Hepatocyte (in vitro differentiated cells): ENCODE measurements around the gene ORC2. TPM values are rescaled to one million over a fixed set of nuclear protein-coding genes. Genes with fewer than 3 reads are reported as not detected.

Experiments
- DNase-seq: peaks from one replicate; pipeline ENCODE4 v3.0.0-alpha.2; 2016; ENCODE audit warnings: low spot score
- H2AFZ ChIP-seq: fragments of 200-600 bp; sonication (generic); 2 replicates; pipeline ENCODE4 v1.6.0; 2016; ENCODE audit warnings: antibody characterized with exemption, mild to moderate bottlenecking
- H3K27ac ChIP-seq: fragments of 200-600 bp; sonication (generic); 2 replicates; pipeline ENCODE4 v1.5.1; 2016; ENCODE audit warnings: mild to moderate bottlenecking
- H3K27me3 ChIP-seq: fragments of 200-600 bp; sonication (generic); 2 replicates; pipeline ENCODE4 v1.6.1; 2016
- H3K36me3 ChIP-seq: fragments of 200-600 bp; sonication (generic); replicated peaks from 2 replicates; pipeline ENCODE4 v1.5.1; 2016; ENCODE audit warnings: low read depth; ENCODE audit not compliant: insufficient read depth
- H3K4me1 ChIP-seq: fragments of 200-600 bp; sonication (generic); 2 replicates; pipeline ENCODE4 v1.5.1; 2016; ENCODE audit warnings: mild to moderate bottlenecking, moderate library complexity; ENCODE audit not compliant: insufficient read depth
- H3K4me2 ChIP-seq: fragments of 200-600 bp; sonication (generic); 2 replicates; pipeline ENCODE4 v1.6.0; 2016
- H3K4me3 ChIP-seq: fragments of 200-600 bp; sonication (generic); 2 replicates; pipeline ENCODE4 v1.5.1; 2016; ENCODE audit warnings: mild to moderate bottlenecking
- H3K79me2 ChIP-seq: fragments of 200-600 bp; sonication (generic); 2 replicates; pipeline ENCODE4 v1.6.0; 2017; ENCODE audit warnings: mild to moderate bottlenecking
- H3K9me2 ChIP-seq: fragments of 200-600 bp; sonication (generic); replicated peaks from 2 replicates; pipeline ENCODE4 v1.6.0; 2017; ENCODE audit warnings: mild to moderate bottlenecking; ENCODE audit not compliant: insufficient read depth
- H3K9me3 ChIP-seq: fragments of 200-600 bp; sonication (generic); 2 replicates; pipeline ENCODE4 v1.5.1; 2016; ENCODE audit warnings: low read depth, mild to moderate bottlenecking
- H4K20me1 ChIP-seq: fragments of 200-600 bp; sonication (generic); 2 replicates; pipeline ENCODE4 v1.6.0; 2016; ENCODE audit warnings: mild to moderate bottlenecking; ENCODE audit not compliant: insufficient read depth, poor library complexity, severe bottlenecking
- EZH2 ChIP-seq: fragments of 200-600 bp; sonication (generic); IDR thresholded peaks from 2 replicates; pipeline ENCODE4 v1.6.1; 2016; ENCODE audit warnings: antibody characterized with exemption, mild to moderate bottlenecking, borderline replicate concordance
- EZH2phosphoT487 ChIP-seq: fragments of 200-600 bp; sonication (generic); IDR thresholded peaks from one replicate; pipeline ENCODE4 v1.6.1; 2018; ENCODE audit warnings: antibody characterized with exemption, mild to moderate bottlenecking, low read depth, moderate library complexity; ENCODE audit not compliant: unreplicated experiment, severe bottlenecking
- WGBS: methylation state at CpG from one replicate; pipeline ENCODE4 v1.1.6; 2016; ENCODE audit warnings: low lambda C conversion rate; ENCODE audit errors: missing lambda C conversion rate; 5-methylcytosine and 5-hydroxymethylcytosine counted together
- polyA plus RNA-seq: library from polyadenylated mRNA; unstranded; fragments of >200 nt; fragmentation: Nextera tagmentation; extraction: Ambion mirVana; gene quantifications from 2 replicates; pipeline ENCODE4 v1.2.1, GENCODE V29; 2016
- total RNA-seq: library from RNA; depleted of rRNA; stranded (reverse); fragments of >200 nt; gene quantifications from 2 replicates; pipeline ENCODE4 v1.2.3, GENCODE V29; 2014
- TF ChIP-seq, protein P1 (sequence below): fragments of 200-600 bp; sonication (generic); IDR thresholded peaks from 2 replicates; pipeline ENCODE4 v1.5.1; 2016; ENCODE audit warnings: antibody characterized with exemption, mild to moderate bottlenecking; ENCODE audit not compliant: poor library complexity

ORC2 gene
- total and polyA plus RNA-seq, 2 experiments from 2014 or later: 11.4 to 18.1 TPM

DNA sequence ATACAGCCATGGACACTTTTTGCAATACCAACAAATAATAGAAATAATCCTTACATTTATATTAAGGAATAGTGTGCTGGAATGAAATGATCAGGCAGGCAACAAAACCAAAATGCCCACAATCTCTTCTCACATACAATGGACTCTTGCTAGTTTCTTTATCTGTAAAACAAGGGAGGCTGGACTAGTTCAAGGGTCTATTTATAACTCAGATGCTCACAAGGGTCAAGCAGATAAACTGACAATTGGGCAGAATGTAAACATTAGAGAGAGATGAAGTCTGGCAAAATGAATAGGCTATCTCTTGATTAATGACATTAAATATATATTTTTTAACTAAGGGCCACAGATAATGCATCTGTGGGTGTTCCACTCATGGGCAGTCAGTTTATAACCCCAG lies 86.0 kb downstream of the ORC2 start:
- H3K9me3 ChIP-seq: no peaks in the 10 kb centered on the region
- no peaks in the 10 kb centered on the region for H3K36me3 ChIP-seq
- TF ChIP-seq EZH2 (no peak), EZH2phosphoT487 (no peak)
- TF ChIP-seq, protein P1, sequence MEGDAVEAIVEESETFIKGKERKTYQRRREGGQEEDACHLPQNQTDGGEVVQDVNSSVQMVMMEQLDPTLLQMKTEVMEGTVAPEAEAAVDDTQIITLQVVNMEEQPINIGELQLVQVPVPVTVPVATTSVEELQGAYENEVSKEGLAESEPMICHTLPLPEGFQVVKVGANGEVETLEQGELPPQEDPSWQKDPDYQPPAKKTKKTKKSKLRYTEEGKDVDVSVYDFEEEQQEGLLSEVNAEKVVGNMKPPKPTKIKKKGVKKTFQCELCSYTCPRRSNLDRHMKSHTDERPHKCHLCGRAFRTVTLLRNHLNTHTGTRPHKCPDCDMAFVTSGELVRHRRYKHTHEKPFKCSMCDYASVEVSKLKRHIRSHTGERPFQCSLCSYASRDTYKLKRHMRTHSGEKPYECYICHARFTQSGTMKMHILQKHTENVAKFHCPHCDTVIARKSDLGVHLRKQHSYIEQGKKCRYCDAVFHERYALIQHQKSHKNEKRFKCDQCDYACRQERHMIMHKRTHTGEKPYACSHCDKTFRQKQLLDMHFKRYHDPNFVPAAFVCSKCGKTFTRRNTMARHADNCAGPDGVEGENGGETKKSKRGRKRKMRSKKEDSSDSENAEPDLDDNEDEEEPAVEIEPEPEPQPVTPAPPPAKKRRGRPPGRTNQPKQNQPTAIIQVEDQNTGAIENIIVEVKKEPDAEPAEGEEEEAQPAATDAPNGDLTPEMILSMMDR: no peak
- no peaks in the 10 kb centered on the region for H3K79me2 ChIP-seq
- no peak overlapping the region for H3K27ac ChIP-seq
- no peak for DNase-seq
- H3K4me2 ChIP-seq: no peak overlapping the region
- H3K27me3 ChIP-seq: no peaks in the 10 kb centered on the region
- H3K4me3 ChIP-seq: no peak overlapping the region
- H4K20me1 ChIP-seq: no peaks in the 10 kb centered on the region
- H2AFZ ChIP-seq: no peak overlapping the region
- no peaks in the 10 kb centered on the region for H3K9me2 ChIP-seq
- no peaks in the 10 kb centered on the region for H3K4me1 ChIP-seq

DNA sequence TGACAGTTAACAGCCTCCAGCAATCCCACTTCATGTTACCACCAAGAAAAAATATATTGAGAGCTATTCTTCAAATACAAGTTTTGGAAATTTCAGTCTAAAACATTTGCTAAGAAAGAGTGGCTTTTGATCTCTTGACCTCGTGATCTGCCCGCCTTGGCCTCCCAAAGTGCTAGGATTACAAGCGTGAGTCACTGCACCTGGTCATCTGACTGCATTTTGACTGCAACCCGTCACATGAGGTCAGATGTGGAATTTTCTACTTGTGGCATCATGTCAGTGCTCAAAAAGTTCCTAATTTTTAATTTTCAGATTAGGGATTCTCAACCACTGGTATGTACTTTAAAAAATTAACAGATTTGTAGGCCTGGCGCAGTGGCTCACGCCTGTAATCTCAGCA lies 89.9 kb downstream of the ORC2 start:
- H3K4me3 ChIP-seq: no peak overlapping the region
- 95% methylated on average over 6 of the region's 6 CpGs for WGBS
- no peaks in the 10 kb centered on the region for H3K36me3 ChIP-seq

DNA sequence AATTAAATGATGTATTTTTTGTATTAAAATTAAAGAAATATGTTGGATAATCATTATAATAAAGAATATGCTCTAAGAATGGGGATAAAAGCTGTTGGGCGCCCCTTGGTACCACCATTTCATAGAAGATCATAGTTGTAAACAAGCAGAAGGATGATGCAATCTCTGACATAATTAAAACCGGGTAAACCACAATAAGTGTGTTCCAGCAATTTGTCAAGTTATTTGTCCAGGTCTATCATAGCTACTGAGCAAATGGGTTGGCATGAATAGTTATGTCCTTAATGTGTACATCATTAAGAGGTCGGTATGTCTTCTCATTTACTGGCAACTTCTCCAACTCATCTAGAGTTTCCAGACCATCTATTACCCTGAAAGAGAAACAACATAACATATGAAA lies 92.3 kb downstream of the ORC2 start:
- Histone ChIP-seq H3K4me2 (no peak overlapping the region), H2AFZ (no peak overlapping the region), H3K27me3 (no peaks in the 10 kb centered on the region), H3K27ac (no peak overlapping the region), H3K79me2 (no peaks in the 10 kb centered on the region), H4K20me1 (no peaks in the 10 kb centered on the region), H3K4me1 (no peaks in the 10 kb centered on the region), H3K9me2 (no peaks in the 10 kb centered on the region), H3K36me3 (no peaks in the 10 kb centered on the region), H3K4me3 (no peak overlapping the region), H3K9me3 (no peaks in the 10 kb centered on the region)
- WGBS: 92% methylated on average over 3 of the region's 3 CpGs
- TF ChIP-seq EZH2phosphoT487 (no peak), EZH2 (no peak)
- TF ChIP-seq, protein P1: no peak
- DNase-seq: no peak

More for the DNA sequence above, 89.9 kb downstream of the ORC2 start:
- H3K4me1 ChIP-seq: no peaks in the 10 kb centered on the region
- H3K9me2 ChIP-seq: no peaks in the 10 kb centered on the region
- TF ChIP-seq EZH2 (no peak), EZH2phosphoT487 (no peak)
- TF ChIP-seq, protein P1: no peak
- no peak overlapping the region for H2AFZ ChIP-seq
- H3K9me3 ChIP-seq: no peaks in the 10 kb centered on the region
- no peak for DNase-seq
- no peak overlapping the region for H3K27ac ChIP-seq
- H3K4me2 ChIP-seq: no peak overlapping the region
- H4K20me1 ChIP-seq: no peaks in the 10 kb centered on the region
- no peaks in the 10 kb centered on the region for H3K27me3 ChIP-seq
- H3K79me2 ChIP-seq: no peaks in the 10 kb centered on the region

DNA sequence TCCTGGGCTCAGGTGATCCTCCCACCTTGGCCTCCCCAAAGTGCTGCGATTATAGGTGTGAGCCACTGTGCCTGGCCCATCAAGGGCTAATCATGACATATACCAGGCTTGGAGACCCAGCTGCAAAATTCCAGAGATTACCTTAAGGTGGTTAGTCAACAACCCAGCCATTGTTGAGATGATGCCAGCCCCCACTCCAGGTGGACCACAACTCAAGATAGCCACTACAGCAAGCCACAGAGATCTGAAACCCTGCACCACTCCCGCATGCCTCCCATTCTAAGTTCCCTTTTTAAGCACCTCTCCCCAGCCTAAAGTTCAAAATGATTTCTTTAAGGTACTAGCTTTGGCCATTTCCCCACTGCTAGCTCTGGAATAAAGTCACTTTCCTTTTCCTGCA lies 94.4 kb downstream of the ORC2 start:
- no peak overlapping the region for H3K4me3 ChIP-seq
- DNase-seq: no peak
- H3K36me3 ChIP-seq: no peaks in the 10 kb centered on the region
- H3K4me1 ChIP-seq: no peaks in the 10 kb centered on the region
- no peaks in the 10 kb centered on the region for H4K20me1 ChIP-seq
- no peak overlapping the region for H3K4me2 ChIP-seq
- no peak overlapping the region for H3K27ac ChIP-seq
- no peaks in the 10 kb centered on the region for H3K27me3 ChIP-seq
- H3K79me2 ChIP-seq: peaks cover 3% of the 10 kb centered on the region
- 87% methylated on average over 2 of the region's 2 CpGs for WGBS
- TF ChIP-seq EZH2: no peak
- no peaks in the 10 kb centered on the region for H3K9me2 ChIP-seq
- no peaks in the 10 kb centered on the region for H3K9me3 ChIP-seq
- H2AFZ ChIP-seq: no peak overlapping the region
